PC-9 (cell line): ENCODE measurements around the gene C2CD3.

ENCODE experiments used
- CTCF ChIP-seq: fragments of 200-600 bp; sonication (generic); conservative IDR thresholded peaks from 2 replicates; pipeline ENCODE4 v1.6.1; 2017; ENCODE audit warnings: mixed run types, antibody characterized with exemption, mild to moderate bottlenecking, moderate library complexity
- EZH2 ChIP-seq: fragments of 200-600 bp; sonication (generic); IDR thresholded peaks from 2 replicates; pipeline ENCODE4 v1.8.0; 2017; ENCODE audit warnings: antibody characterized with exemption, low read depth

GRCh38 chr11:74012074-74012809, 158.6 kb downstream of the C2CD3 start:
- TF ChIP-seq CTCF, result no peak
- no peak for TF ChIP-seq EZH2
